IPS-18c (cell line): ENCODE data around the gene GSTM5.
"Not testable (repeated sequence)": the region's sequence is repeated elsewhere in the genome, so short reads cannot be mapped to it uniquely, and the experiment has no call there.

Source experiments
- H3K4me3 ChIP-seq: 2 replicates; pipeline ENCODE4 v1.7.0; 2013; ENCODE audit warnings: low read depth, mild to moderate bottlenecking, low read length, moderate library complexity; ENCODE audit not compliant: insufficient read depth
- H3K9me3 ChIP-seq: one replicate; pipeline ENCODE4 v1.6.1; 2013; ENCODE audit warnings: mild to moderate bottlenecking, low read length, moderate library complexity; ENCODE audit not compliant: control insufficient read depth, insufficient read depth

GSTM5 gene

GRCh38 chr1:109764561-109765482, 52.8 kb downstream of the GSTM5 start:
- no peak overlapping the region for H3K4me3 ChIP-seq
- H3K9me3 ChIP-seq: no peaks in the 10 kb centered on the region

DNA sequence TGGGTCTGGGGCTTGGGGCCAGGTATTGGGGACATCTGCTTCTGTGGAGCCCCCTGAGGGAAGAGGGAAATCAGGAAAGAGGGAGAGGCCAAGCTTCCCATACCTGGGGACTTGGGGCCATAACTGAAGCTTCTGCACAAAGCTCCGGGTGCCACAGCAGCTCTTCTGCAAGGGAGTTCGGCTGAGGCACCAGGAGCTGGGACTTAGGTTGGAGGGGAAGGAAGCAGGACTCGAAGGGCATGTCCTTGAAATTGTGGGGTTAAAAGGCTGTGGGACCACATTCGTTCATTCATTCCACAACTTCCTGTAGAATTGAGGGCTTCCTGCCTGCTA, 53.4 kb downstream of the GSTM5 start:
- Histone ChIP-seq H3K9me3 (no peaks in the 10 kb centered on the region), H3K4me3 (no peak overlapping the region)

DNA sequence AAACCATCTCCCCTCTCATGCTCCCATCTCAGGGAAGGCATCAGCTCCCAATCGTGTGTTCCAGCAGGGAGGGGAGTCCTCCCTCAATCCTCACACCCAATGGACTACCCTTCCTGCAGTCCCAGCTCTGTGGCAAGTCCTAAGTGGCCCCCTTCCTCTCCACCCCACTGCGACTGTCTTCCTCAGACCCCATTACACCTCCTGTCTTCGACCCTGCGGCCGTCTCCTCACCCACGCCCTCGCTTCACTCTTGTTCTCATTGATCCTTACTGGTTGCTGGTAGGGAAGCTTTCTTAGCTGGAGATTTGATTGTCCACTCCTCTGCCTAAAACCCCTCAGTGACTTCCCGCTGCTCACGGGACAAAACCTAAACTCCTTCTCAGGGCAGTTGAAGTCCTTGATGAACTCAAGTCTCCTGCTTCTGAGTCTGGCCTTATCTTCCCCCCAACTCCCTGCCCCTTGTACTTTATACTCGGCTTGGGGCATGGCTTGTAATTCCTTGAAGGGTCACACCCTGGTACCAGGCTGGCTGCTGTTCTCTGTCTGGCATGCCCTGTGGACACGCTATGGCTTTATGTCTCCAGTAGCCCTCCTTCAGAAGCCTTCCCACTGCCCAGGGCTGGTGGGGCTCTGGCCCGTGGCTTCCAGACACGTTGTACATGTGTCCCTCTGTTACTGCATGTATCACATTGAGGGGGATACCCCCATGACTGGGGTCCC, 54.0 kb downstream of the GSTM5 start:
- Histone ChIP-seq H3K9me3 (no peaks in the 10 kb centered on the region), H3K4me3 (no peak overlapping the region)

GRCh38 chr1:109766991-109767636, 55.1 kb downstream of the GSTM5 start:
- H3K4me3 ChIP-seq, H3K9me3 ChIP-seq: not testable (repeated sequence)
